GM18502 (cell line): ENCODE results near the gene B4GALT6.

Experiments used
- ATAC-seq: cut with Tn5 transposase; IDR thresholded peaks from one replicate; pipeline ENCODE4 v1.9.1; 2021; ENCODE audit warnings: mild to moderate bottlenecking; ENCODE audit not compliant: unreplicated experiment, poor library complexity

The B4GALT6 gene

DNA sequence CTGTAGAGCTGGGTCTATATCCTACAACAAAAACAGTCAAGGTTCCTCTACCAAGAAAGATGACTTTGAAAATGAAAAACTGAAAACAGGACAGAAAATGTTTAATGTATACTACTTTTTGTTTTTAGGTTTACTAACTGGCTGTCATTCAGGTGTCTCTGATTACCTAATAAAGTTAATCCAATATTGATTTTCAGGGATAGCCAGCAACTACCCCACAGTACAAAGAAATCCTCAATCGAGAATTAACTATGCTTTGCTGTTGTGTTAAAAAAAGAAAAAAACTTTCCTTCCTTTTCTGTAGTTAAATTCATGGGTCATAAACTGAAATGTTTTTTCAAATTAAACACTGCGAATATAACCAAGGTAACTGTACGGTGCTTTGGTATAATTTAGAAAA, 46.9 kb downstream of the B4GALT6 start:
- no peak for ATAC-seq

DNA sequence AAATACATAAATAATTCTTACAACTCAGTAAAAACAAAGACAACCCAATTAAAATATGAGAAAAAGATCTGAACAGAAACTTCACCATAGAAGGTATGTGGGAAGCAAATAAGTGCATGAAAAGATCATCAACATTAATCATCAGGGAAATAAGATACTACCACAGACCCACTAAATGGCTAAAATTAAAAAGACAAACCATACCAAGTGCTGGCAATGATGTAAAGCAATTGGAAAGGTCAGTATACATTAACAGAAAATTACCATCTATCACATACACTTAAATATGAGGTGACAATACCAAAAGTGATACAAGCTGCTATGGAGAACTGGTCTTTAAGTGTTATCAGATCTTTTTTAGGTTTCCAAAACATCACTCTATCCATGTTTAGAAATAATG, 48.0 kb downstream of the B4GALT6 start:
- ATAC-seq, result no peak

DNA sequence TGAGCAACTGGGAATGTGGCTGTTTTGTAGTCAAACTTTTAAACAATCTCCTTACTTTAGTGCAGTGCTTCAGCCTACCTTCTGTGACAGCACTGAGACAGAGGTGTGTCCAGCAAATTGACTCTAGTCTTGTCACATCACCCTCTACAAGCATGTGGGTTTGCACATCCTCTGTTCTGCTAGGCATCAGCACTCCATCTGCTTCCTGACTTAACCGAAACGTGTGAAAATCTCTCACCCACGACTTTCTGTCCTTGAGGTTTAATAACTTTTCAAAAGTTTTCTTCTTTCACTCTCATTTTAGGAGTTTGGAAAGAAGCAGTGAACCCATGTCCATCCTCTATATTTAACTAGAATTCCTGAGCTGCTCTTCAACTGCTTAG, 50.1 kb downstream of the B4GALT6 start:
- ATAC-seq, result peak; percentile 97

DNA sequence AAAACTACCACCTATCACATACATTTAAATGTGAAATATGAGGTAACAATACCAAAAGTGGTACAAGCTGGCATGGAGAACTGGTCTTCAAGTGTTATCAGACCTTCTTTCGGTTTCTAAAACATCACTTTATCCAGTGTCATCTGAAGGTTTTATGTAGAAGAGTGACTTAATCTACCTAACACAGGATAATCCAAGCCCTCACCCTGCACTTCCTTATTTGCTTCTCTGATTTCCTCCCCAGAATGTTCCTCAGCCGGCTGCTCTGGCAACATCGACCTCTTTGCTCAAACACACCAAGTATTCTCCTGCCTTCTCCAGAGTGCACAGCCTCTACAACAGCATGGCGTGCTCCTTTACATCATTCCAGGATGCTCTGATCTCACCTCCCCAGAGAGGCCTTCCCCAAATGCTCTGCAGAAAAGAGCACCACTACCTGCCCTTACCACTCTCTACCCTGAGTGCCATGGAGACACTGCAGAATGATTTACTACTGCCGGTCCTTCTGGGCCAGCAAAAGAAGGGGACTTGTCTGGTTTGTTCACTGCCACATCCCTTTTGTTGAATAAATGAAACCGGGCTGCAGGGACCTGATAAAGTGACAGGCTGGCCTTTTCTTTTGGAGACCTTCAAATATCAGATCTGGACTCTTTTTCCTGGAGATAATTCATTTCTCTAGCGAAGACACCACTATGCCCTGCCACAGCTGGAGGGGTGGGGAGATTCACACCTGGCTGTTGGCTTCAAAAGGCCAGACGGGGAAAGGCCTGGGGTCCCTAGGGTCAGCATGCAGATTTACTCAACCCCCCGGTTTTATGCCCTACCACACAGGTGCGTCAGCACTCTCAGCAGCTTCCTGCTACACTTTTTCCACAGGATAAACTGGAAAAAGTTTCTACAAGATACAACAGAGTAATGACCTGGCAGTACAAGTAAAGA, 50.7 kb downstream of the B4GALT6 start:
- peak; percentile 30 for ATAC-seq

DNA sequence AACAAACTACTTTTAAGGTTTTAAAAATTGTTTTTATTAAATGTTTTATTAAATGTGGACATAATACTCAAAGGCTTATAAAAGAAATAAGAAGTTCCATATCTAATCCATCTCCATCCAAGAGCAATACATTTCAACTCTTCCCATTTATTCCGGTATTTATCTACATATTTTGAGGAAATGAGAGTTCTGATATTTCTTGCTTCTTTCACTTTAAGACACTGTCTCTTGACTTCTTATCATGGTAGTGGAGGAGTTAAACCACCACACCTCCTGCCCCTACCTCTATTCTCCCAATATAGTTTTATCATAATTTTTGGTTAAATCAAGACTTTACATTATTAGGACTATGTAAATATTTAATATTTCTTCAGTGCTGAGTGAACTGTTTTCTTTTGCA, 52.0 kb downstream of the B4GALT6 start:
- ATAC-seq, result no peak

DNA sequence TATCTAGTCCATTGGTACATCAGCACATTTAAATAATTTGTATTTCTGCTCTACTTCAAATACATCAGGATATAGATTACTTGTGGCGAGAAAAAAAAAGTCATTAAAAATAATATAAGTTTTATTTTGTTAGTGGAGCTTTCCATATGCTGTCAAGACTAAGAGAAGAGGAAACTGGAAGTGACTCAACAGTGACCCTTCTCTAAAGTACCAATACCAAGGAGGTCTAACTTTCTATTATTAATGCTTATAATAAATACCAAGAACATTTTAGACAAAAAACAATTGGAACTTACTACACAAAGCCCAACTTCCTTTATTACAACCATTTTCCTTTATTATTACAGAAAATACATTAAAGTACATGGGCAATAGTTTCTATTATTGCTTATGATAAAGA, 52.9 kb downstream of the B4GALT6 start:
- no peak for ATAC-seq

DNA sequence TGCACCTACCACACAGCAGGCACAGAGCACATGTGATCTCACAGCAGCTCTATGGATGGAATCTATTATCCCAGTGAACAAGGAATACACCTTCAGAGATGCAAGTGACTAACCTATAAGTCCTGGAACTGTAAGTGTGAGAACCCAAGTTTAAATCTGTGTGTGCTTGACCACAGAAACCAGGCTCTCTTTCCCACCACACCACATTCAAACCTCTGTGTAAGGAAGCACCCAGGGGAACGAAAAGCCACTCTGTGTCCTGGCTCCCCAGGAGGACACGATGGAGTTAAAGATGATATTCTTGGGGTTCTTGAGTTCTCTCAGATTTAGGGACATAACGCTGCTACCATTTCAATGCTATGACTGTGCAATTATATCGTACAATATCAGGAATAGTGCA, 53.8 kb downstream of the B4GALT6 start:
- ATAC-seq, result no peak

DNA sequence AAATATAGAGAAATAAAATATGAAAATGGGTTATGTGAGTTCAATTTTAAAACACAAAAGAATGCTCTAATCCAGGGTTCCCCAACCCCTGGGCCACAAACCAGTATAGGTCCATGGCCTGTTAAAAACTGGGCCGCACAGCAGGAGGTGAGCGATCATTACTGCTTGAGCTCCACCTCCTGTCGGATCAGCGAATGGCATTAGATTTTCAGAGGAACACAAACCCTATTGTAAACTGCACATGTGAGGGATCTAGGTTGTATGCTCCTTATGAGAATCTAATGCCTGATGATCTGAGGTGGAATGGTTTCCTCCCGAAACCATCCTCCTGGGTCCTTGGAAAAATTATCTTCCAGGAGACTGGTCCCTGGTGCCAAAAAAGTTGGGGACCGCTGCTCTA, 58.0 kb downstream of the B4GALT6 start:
- ATAC-seq, result no peak

DNA sequence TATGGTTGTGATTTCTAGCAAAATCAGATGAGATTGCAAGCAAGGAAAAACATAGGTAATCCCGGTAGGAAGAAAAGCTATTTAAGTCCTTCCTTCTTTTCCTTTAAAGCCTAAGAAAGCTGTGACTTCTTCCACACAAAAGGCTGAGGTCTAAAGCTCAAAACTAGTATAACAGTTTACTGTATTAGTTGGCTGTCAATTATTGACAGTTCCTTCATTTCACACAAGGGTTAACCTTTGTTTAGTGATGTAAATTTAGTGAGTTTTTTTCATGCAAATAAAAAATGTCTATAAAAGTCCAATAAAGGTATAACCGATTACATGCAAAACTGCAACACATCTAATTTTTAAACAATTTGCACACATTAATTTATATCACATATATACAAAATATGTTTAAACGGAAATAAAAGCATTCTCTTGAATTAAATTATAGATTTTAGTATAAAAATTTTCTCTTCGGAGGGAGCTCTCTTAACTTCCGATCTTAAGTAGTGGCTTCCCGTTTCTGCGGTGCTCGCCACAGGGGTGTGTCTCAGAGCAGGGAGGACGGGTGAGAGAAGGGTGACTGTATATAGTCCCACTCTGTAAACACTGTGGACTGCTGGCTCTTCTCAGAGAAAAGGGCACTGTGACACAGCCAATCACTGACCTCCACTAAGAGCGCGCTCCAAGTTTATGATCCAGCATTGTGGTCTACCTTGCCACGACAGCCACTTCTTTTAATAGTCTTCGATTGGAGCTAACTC, 59.3 kb downstream of the B4GALT6 start:
- no peak for ATAC-seq

DNA sequence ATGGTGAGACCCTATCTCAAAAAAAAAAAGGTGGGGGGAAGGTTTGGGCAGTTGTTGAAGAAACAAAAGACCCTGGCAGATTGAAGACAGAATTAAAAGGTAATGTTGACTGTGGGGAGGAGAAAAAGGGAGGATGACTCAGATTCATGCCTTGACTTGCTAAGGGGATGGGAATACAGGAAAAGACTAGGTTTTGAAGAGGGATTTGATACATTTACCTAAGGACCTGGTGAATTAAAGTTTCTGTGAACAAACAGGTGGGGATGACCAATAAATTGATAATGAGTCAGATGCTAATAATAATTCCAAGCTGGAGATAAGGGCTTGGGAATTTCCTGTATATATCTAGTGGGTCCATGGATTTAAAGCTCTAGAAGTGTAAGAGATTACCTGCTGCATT, 65.1 kb downstream of the B4GALT6 start:
- ATAC-seq, result no peak

DNA sequence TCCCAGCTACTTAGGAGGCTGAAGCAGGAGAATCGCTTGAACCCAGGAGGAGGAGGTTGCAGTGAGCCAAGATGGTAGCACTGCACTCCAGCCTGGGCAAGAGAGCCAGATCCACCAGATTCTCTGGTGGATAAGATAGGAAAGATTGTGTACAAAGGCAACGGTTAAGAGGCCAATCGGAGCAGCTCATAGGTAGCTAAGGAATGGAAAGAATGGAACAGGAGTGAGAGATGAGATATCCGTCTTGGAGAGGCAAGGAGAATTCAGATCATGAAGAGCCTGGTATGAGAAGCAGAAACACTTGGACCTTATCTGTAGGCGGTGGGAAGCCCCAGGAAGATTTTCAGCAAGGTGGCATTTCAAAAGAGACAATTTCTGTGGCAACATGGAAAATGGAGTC, 65.6 kb downstream of the B4GALT6 start:
- no peak for ATAC-seq

DNA sequence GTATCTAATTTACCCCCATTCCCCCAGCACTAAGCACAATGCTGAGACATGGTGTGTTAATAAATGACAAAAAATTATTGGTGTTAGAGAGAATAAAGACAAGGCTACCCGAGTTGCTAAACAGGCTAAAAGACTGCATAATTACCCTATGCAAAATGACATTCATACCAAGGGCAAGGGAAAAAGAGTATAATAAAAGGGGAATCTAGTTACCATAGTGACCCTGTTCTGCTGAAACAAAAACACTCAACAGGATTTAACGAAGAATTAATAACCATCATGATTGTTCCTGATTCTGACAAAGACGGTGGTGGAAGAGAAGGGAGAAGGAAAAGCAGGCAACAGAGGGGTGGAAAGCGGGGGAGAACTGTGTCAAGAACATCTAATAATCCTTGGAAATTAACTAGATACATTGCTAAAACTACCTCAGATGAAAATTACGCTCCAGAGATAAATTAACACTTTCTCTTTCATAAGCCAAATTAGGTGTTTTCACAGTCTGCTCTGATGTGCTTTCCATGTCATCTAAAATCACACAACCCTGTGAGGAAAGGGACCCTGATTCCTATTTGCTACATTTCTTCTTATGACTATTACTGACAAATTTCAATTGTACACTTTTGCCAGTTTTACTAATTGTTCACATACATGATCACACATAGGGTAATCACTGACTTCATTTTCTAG, 67.2 kb downstream of the B4GALT6 start:
- ATAC-seq, result no peak

DNA sequence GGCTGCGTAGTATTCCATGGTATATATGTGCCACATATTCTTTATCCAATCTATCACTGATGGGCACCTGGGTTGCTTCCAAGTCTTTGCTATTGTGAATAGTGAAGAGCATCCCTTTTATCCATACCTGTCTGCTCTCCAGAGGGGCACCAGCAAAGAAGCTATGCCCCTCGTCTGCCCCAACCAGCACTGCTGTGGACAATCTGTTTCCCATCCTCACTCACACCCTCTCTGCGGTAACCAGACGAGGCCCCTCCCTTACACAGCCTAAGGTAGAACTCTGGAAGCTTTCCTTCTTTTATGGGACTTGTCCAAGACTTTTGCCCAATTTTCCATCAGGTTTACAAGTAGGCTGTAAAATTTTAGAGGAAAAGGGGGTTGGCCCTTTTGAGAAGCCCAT, 67.8 kb downstream of the B4GALT6 start:
- no peak for ATAC-seq

DNA sequence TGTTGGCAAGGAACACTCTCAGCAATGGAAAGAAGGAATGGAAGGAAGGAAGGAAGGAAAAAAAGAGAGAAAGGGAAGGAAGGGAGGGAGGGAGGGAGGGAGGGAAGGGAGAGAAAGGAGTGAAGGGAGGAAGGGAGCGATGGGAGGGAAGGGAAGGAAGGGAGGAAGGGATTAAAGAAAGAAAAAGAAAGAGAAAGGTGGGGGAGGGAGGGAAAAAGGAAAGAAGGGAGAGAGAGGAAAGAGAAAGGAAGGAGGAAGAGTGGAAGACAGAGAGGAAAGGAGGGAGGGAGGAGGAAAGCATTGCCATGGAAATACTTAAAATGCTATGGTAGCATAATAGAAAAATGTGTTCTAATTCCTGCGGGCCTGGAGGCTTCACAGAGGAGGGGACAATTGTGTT, 70.3 kb downstream of the B4GALT6 start:
- ATAC-seq, result no peak

DNA sequence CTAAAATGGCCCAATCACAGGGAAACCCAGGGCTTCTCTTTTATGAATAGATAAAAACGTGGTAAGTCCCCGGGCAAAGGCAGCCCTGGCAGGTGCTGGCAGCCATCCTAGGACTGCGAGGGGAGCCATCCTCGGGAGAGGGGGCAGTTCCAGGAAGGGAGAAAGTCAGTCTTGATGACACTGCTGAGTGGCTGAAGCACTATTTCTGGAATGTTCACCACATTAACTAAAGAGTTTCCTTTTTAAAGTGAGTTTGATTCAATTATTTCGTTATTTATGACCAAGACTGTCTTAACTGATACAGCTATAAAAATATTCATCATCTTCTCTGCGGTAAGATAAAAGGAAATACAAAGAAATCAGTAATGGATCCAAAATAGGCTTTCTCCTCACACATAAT, 72.3 kb downstream of the B4GALT6 start:
- ATAC-seq, result no peak

DNA sequence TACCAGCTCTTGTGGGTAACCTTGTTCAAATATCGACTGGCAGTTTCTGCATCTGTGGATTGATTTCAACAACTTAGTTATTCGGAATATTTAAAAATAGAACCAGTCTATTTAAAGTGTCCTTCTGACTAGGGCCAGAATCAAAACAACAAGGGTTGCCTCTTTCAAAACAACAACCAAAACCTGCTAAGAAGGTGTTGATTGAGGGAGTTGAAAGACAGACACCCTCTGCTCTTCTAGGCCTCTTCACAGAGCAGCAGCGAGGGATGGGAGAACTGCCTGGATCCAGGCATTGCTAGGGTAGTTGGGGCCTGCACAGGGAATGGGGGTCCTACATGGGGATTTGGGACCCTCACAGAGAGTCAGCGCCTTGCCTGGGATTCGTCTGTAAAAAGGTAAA, 72.9 kb downstream of the B4GALT6 start:
- ATAC-seq, result no peak

DNA sequence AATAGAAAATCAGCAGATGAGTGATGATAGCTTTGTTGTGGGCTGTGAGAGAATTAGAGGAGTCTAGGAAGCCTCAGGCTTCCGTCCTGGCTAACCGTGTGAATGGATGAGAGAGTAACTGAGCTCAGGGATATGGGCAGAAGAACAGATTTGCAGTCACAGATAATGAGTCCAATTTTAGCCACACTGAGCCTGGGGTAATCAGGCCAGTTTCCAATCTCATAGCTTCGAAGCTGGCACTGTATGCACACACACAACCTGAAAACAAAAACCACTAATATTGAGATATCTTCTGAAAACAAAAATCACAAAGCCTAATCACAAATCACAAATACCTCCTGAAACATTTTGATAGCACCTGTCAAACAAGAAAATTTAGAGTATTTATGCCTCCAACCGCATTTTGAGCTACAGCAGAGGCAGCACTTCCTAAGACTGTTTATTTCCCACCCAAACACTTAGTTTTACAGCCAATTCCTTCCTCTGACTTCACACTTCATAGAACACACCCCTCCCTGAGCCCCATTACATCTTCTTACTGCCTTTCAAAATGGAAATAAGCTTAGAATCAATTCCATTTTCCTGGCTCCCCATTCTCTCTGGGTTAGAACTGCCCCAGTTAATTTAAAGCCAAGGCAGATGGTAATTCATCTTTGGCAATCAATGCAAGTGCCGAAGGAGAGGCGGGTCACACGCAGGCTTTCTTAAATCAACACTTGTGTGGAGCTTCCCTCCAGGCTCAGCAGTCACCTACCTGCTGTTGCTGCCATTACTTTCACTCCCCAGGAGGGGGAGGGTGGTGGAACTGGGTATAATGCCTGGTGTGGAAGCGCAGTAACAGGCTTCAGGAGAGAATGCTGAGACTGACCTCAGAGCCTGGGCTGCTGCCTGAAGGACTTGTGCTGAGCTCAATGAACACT, 73.8 kb downstream of the B4GALT6 start:
- no peak for ATAC-seq

DNA sequence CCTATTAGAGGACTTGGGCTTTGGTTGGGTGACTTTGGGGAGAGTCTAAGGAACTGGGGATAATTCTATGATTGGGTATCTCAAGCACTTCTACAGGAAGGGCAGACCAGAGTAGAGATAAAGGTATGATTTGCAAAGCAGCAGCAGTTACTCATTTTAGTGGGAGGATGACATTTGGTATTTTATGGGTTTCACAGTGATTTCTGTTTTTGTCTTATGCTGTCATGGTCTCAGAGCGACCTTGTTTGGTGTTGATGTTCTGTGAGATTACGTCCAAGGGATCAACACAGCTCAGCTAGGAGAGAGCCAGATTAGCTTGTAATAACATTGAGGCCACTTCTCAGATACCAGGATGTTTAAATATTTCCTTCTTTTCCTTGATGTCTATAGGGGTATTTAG, 74.5 kb downstream of the B4GALT6 start:
- no peak for ATAC-seq

DNA sequence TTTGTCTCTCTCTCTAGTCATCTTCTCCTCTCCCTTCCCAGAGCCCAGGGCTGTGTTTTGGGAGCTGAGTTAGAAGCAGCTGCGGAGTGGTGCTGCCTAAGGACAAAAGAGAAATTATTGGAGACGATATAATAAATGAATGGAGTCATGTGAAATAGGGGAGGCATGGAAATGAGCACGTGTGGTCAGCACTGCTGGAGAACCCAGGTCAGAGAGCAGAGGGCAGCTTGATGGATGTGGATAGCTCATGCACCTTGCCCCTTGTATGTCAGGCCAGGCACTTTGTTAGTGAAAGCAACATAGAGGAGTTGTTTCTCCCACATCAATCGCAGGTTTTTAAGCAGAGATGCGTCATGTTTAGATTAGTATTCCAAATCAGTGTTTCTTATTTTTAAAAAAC, 77.0 kb downstream of the B4GALT6 start:
- no peak for ATAC-seq

DNA sequence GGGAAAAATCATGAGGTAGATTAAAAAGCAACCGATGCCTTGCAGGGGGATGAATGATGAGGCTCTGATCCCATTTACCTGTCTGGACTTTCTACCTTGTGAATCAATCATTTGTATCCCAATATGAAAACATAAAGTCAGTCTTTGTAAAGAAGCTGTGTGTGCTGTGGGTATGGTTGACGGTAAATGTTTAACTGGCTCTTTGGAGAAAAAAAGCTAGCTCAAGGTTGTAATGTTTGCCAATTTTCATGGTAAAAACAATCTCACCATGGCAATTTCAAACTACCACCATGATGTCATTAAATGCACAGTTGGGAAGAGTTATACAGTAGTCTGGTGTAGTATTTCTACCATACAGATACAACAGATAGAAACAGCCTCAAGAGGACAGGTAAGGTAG, 78.1 kb downstream of the B4GALT6 start:
- no peak for ATAC-seq
